HepG2 (cell line): Measurements from ENCODE around the gene NFE2L2. TPM values are rescaled to one million over a fixed set of nuclear protein-coding genes. Genes with fewer than 3 reads are reported as not detected.
A peak's percentile ranks its signal among the peaks of the same experiment; 100 is the strongest.

Experiments used
- ATF7 ChIP-seq, 2 experiments: fragments of 450-650 bp in 1 of 2; sonication (generic) in 1 of 2; formaldehyde crosslinking in 1 of 2; IDR thresholded peaks; 2 replicates each; pipeline versions ENCODE4 v1.4.0 to v1.6.1; 2016 to 2020; ENCODE audit warnings: antibody characterized with exemption in 1 of 2, mild to moderate bottlenecking in 1 of 2, missing genetic modification reagents in 1 of 2
- BORCS8-MEF2B ChIP-seq: sonication (generic); formaldehyde crosslinking; IDR thresholded peaks from 2 replicates; pipeline ENCODE4 v1.8.0; 2022; ENCODE audit warnings: mild to moderate bottlenecking, missing genetic modification reagents
- CREBL2 ChIP-seq: sonication (generic); formaldehyde crosslinking; IDR thresholded peaks from 2 replicates; pipeline ENCODE4 v1.8.1; 2023; ENCODE audit warnings: missing genetic modification reagents, mild to moderate bottlenecking, borderline replicate concordance
- ELF1 ChIP-seq: sonication (generic); formaldehyde crosslinking; IDR thresholded peaks from 2 replicates; pipeline ENCODE4 v1.4.0; 2020; ENCODE audit warnings: missing genetic modification reagents
- FOXA3 ChIP-seq: IDR thresholded peaks from 2 replicates; pipeline ENCODE4 v1.6.1; 2016; ENCODE audit warnings: missing genetic modification reagents, missing compliant biosample characterization
- KLF9 ChIP-seq: IDR thresholded peaks from 2 replicates; pipeline ENCODE4 v1.6.1; 2016; ENCODE audit warnings: low read depth
- PCBP2 ChIP-seq: fragments of 200-400 bp; formaldehyde crosslinking; optimal IDR thresholded peaks from 2 replicates; pipeline ENCODE3; 2018; ENCODE audit warnings: low read length, low read depth; ENCODE audit not compliant: poor library complexity, severe bottlenecking
- PRDM10 ChIP-seq: sonication (generic); formaldehyde crosslinking; IDR thresholded peaks from 2 replicates; pipeline ENCODE4 v1.4.0; 2020; ENCODE audit warnings: low read depth, missing genetic modification reagents
- RARA ChIP-seq: IDR thresholded peaks from 2 replicates; pipeline ENCODE4 v1.6.1; 2016; ENCODE audit warnings: missing genetic modification reagents, missing compliant biosample characterization
- RBM22 ChIP-seq: fragments of 200-400 bp; formaldehyde crosslinking; optimal IDR thresholded peaks from 2 replicates; pipeline ENCODE3; 2017; ENCODE audit warnings: mild to moderate bottlenecking, low read length, moderate library complexity
- SP4 ChIP-seq: sonication (generic); formaldehyde crosslinking; IDR thresholded peaks from 2 replicates; pipeline ENCODE4 v1.8.1; 2023; ENCODE audit warnings: mild to moderate bottlenecking, missing genetic modification reagents
- SSRP1 ChIP-seq: IDR thresholded peaks from 2 replicates; pipeline ENCODE4 v1.6.1; 2016; ENCODE audit warnings: control low read depth
- TBL1XR1 ChIP-seq: fragments of 150-350 bp; IDR thresholded peaks from 2 replicates; pipeline ENCODE4 v1.6.1; 2014; ENCODE audit warnings: borderline replicate concordance, low read length; ENCODE audit not compliant: partially characterized antibody
- TCF7L2 ChIP-seq: IDR thresholded peaks from 2 replicates; pipeline ENCODE4 v1.6.1; 2011; ENCODE audit warnings: mild to moderate bottlenecking, low read depth, low read length, moderate library complexity
- ZNF143 ChIP-seq: sonication (generic); formaldehyde crosslinking; IDR thresholded peaks from 2 replicates; pipeline ENCODE4 v1.4.0; 2020; ENCODE audit warnings: missing genetic modification reagents
- ZNF44 ChIP-seq: sonication (generic); formaldehyde crosslinking; IDR thresholded peaks from 2 replicates; pipeline ENCODE4 v1.5.1; 2020; ENCODE audit warnings: mild to moderate bottlenecking, missing genetic modification reagents
- ZNF543 ChIP-seq: sonication (generic); formaldehyde crosslinking; IDR thresholded peaks from 2 replicates; pipeline ENCODE4 v1.4.0; 2020; ENCODE audit warnings: mild to moderate bottlenecking, missing genetic modification reagents
- ZSCAN25 ChIP-seq: sonication (generic); formaldehyde crosslinking; IDR thresholded peaks from 2 replicates; pipeline ENCODE4 v1.8.0; 2022; ENCODE audit warnings: mild to moderate bottlenecking, missing genetic modification reagents
- polyA plus RNA-seq, 8 experiments: library from polyadenylated mRNA; depleted of rRNA in 3 of 8; stranded (reverse) in 7 of 8; unstranded in 1 of 8; fragments of >200 nt; fragmentation: Illumina TruSeq in 4 of 8; extraction: Trizol in 4 of 8; gene quantifications; 2 replicates each; pipeline versions ENCODE4 v1.2.1 to v1.2.3, GENCODE V29; 2011 to 2016; ENCODE audit warnings: low read depth in 4 of 8, missing spikeins in 1 of 8, mixed read lengths in 1 of 8; ENCODE audit not compliant: insufficient read depth in 1 of 8
- total RNA-seq, 5 experiments: library from RNA; depleted of rRNA; stranded (reverse); fragments of >200 nt; fragmentation: Illumina TruSeq; extraction: Trizol; gene quantifications; 2 replicates each; pipeline ENCODE4 v1.2.3, GENCODE V29; 2016; ENCODE audit warnings: low read depth in 1 of 5
- TF ChIP-seq, protein P1 (sequence below): sonication (generic); formaldehyde crosslinking; IDR thresholded peaks from 2 replicates; pipeline ENCODE4 v1.4.0; 2020; ENCODE audit warnings: missing genetic modification reagents, low read depth, mild to moderate bottlenecking, borderline replicate concordance
- TF ChIP-seq, protein P2 (sequence below): sonication (generic); formaldehyde crosslinking; IDR thresholded peaks from 2 replicates; pipeline ENCODE4 v1.4.0; 2020; ENCODE audit warnings: missing genetic modification reagents
- TF ChIP-seq, protein P3 (sequence below): fragments of 450-650 bp; IDR thresholded peaks from 2 replicates; pipeline ENCODE4 v1.6.1; 2016

Gene NFE2L2
- total and polyA plus RNA-seq, 2 of the 13 experiments (the other 11 are each of a cell fraction or from before 2014, with no cell fraction given): 84.6 to 215 TPM

DNA sequence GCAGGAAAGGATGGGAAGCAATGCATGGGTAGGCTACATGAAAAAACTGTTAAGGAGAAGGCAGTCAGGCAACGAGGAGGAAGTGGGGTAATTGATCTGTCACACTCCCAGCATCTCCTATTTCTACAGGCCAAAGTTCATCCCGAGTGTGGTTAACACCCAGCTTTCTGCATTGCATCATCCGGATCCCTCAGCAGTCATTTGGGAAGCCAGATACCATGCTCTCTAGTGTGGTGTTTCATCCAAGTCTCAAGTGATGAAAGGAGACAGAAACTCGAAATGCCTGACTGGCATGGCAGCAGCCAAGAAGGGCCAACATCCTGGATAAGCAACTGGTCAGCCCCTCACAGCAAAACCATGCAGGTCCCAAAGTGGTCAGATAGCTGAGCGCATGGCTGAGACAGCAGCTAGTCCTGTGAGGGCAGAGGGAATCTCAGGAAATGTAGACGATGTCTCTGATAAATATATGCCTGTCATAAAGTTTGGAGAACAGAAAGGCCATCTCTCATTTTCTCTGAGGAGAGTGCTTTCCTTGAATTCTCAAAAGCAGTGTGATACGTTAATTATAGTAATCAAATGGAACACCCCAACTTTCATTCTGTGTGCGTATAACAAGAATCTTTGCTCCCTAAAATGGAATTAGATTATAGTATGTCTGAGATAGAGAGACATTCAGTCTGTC, 76.8 kb downstream of the NFE2L2 start (continued):
- TF ChIP-seq, protein P1, sequence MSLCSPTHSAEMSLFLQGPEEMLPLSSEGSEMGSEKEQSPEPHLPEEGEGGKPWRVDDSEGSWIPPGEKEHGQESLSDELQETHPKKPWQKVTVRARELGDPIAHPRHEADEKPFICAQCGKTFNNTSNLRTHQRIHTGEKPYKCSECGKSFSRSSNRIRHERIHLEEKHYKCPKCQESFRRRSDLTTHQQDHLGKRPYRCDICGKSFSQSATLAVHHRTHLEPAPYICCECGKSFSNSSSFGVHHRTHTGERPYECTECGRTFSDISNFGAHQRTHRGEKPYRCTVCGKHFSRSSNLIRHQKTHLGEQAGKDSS (CRISPR knock-in tag): peak; percentile 77; the same call in 1 of the 2 replicates
- TF ChIP-seq SSRP1: peak; percentile 98
- TF ChIP-seq ZNF143: peak; percentile 60; the same call in 1 of the 2 replicates
- TF ChIP-seq, protein P2, sequence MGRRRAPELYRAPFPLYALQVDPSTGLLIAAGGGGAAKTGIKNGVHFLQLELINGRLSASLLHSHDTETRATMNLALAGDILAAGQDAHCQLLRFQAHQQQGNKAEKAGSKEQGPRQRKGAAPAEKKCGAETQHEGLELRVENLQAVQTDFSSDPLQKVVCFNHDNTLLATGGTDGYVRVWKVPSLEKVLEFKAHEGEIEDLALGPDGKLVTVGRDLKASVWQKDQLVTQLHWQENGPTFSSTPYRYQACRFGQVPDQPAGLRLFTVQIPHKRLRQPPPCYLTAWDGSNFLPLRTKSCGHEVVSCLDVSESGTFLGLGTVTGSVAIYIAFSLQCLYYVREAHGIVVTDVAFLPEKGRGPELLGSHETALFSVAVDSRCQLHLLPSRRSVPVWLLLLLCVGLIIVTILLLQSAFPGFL (CRISPR knock-in tag): no peak
- TF ChIP-seq PRDM10 (CRISPR knock-in tag): no peak
- TF ChIP-seq TCF7L2: no peak
- no peak for TF ChIP-seq PCBP2
- peak; percentile 93 for TF ChIP-seq FOXA3 (CRISPR knock-in tag)
- TF ChIP-seq RARA: peak; percentile 96
- TF ChIP-seq ATF7 (IDR thresholded peaks at IDR 0.05): peak; percentile 94
- peak; percentile 91; the same call in 1 of the 2 replicates for TF ChIP-seq ATF7 (CRISPR knock-in tag; IDR thresholded peaks at IDR 0.05)
- 0 out of 2 replicates have a peak, but pooled peaks have one; percentile 41 for TF ChIP-seq ZSCAN25 (CRISPR knock-in tag)
- TF ChIP-seq ZNF543 (CRISPR knock-in tag): peak; percentile 55; the same call in 1 of the 2 replicates
- TF ChIP-seq TBL1XR1: peak; percentile 59
- TF ChIP-seq ELF1 (CRISPR knock-in tag): peak; percentile 76
- TF ChIP-seq CREBL2: 0 out of 2 replicates have a peak, but pooled peaks have one; percentile 26
- TF ChIP-seq, protein P3, sequence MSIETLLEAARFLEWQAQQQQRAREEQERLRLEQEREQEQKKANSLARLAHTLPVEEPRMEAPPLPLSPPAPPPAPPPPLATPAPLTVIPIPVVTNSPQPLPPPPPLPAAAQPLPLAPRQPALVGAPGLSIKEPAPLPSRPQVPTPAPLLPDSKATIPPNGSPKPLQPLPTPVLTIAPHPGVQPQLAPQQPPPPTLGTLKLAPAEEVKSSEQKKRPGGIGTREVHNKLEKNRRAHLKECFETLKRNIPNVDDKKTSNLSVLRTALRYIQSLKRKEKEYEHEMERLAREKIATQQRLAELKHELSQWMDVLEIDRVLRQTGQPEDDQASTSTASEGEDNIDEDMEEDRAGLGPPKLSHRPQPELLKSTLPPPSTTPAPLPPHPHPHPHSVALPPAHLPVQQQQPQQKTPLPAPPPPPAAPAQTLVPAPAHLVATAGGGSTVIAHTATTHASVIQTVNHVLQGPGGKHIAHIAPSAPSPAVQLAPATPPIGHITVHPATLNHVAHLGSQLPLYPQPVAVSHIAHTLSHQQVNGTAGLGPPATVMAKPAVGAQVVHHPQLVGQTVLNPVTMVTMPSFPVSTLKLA: 0 out of 2 replicates have a peak, but pooled peaks have one; percentile 10
- peak; percentile 85; the same call in 1 of the 2 replicates for TF ChIP-seq KLF9 (CRISPR knock-in tag)
- no peak for TF ChIP-seq ZNF44
- peak; percentile 44 for TF ChIP-seq RBM22
- peak; percentile 28; the same call in 1 of the 2 replicates for TF ChIP-seq SP4 (CRISPR knock-in tag)
- peak; percentile 94 for TF ChIP-seq BORCS8-MEF2B
